Kidney (tissue), 14 donors: Measurements from ENCODE around the gene BAD. TPM values are rescaled to one million over a fixed set of nuclear protein-coding genes. Genes with fewer than 3 reads are reported as not detected.

Experiments used
- DNase-seq, 5 donors: peaks; one replicate each; pipeline ENCODE4 v3.0.0-alpha.2; 2013 to 2020
- FAIRE-seq: peaks from 2 replicates; lab custom pipeline; 2012; peaks lifted over from hg19 to GRCh38; lab: Jason Lieb, UNC
- H3K27ac ChIP-seq, 2 donors: one replicate each; pipeline ENCODE4 v1.7.0; 2013; ENCODE audit warnings: low read depth in 2 of 2, low read length in 2 of 2, inconsistent platforms in 1 of 2
- H3K27me3 ChIP-seq: one replicate; pipeline ENCODE4 v1.7.1; 2013; ENCODE audit warnings: low read length, inconsistent platforms; ENCODE audit not compliant: control insufficient read depth, insufficient read depth
- H3K36me3 ChIP-seq, 3 donors: one replicate each; pipeline versions ENCODE4 v1.7.0 to v1.7.1; 2013; ENCODE audit warnings: low read length in 3 of 3, control low read depth in 1 of 3, inconsistent platforms in 1 of 3; ENCODE audit not compliant: insufficient read depth in 3 of 3, control insufficient read depth in 2 of 3
- H3K4me1 ChIP-seq, 3 donors: one replicate each; pipeline versions ENCODE4 v1.7.0 to v1.7.1; 2013; ENCODE audit warnings: low read length in 3 of 3, inconsistent platforms in 1 of 3, low read depth in 1 of 3; ENCODE audit not compliant: control insufficient read depth in 2 of 3, insufficient read depth in 2 of 3
- H3K4me3 ChIP-seq, 3 donors: one replicate each; pipeline versions ENCODE4 v1.7.0 to v1.8.1; 2013; ENCODE audit warnings: low read length in 3 of 3, control low read depth in 1 of 3, inconsistent platforms in 1 of 3
- H3K9ac ChIP-seq, 3 donors: one replicate each; pipeline versions ENCODE4 v1.7.0 to v1.7.1; 2013; ENCODE audit warnings: low read length in 3 of 3, control low read depth in 1 of 3, inconsistent platforms in 1 of 3
- H3K9me3 ChIP-seq, 3 donors: one replicate each; pipeline versions ENCODE4 v1.7.0 to v1.7.1; 2013; ENCODE audit warnings: low read length in 3 of 3, control low read depth in 1 of 3, inconsistent platforms in 1 of 3; ENCODE audit not compliant: control insufficient read depth in 2 of 3, insufficient read depth in 1 of 3
- intact Hi-C: fragments of 100-400 bp; cut with DNase I; formaldehyde crosslinking; loops from one replicate; pipeline ENCODE4 v1.11.1; 2022
- polyA plus RNA-seq: library from polyadenylated mRNA; stranded (reverse); fragments of 350-450 nt; fragmentation: Illumina TruSeq; extraction: RNeasy Lipid Tissue Mini Kit (QIAGEN cat#74804); gene quantifications from one replicate; pipeline ENCODE4 v1.2.3, GENCODE V29; 2014; ENCODE audit warnings: low read depth, low replicate concordance; ENCODE audit not compliant: insufficient read depth
- total RNA-seq: library from RNA; stranded (reverse); fragmentation: NEBNext Ultra II Directional; extraction: Animal tissue kit (Norgen Biotek cat#: 25700); gene quantifications from one replicate; pipeline ENCODE4 v1.2.1, GENCODE V29; 2021
- TF ChIP-seq, protein P1 (sequence below): IDR thresholded peaks from 3 replicates; pipeline ENCODE4 v1.5.1; 2012; ENCODE audit warnings: mild to moderate bottlenecking, moderate library complexity, borderline replicate concordance; ENCODE audit not compliant: insufficient read depth; ENCODE audit errors: extremely low read depth
- donor health status: control.
- donor health status: control.
- donor health status: control.
- donor health status: control.
- donor health status: control.
- donor health status: DM: yes; HTN: yes; CAD: no.
- donor health status: Normal renal cell carcinoma (clear cell type).

BAD gene
- total and polyA plus RNA-seq, 2 donors from 2014 or later = 59.8 to 157 TPM

DNA sequence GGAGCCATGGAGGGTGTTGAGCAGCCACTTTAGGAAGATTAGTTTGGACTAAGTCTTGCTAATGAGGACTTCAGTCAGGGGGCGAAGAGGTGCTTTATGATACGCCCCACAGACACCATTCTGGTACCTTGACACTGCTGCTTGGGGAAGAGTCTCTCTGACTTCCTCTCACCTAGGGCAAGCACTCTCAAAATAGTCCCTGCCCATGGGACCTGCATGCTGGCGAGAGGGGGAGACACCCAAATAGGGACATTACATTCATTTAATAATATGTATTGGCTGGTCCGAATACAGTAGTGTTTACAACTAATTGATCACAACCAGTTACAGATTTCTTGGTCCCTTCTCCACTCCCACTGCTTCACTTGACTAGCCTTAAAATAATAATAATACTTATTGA, 11.3 kb upstream of the BAD start:
- intact Hi-C loops = no loop called here
- FAIRE-seq (no peak), DNase-seq (no peak)
- no peak overlapping the region for H3K27ac ChIP-seq
- H3K9me3 ChIP-seq = no peaks in the 10 kb centered on the region
- TF ChIP-seq, protein P1, sequence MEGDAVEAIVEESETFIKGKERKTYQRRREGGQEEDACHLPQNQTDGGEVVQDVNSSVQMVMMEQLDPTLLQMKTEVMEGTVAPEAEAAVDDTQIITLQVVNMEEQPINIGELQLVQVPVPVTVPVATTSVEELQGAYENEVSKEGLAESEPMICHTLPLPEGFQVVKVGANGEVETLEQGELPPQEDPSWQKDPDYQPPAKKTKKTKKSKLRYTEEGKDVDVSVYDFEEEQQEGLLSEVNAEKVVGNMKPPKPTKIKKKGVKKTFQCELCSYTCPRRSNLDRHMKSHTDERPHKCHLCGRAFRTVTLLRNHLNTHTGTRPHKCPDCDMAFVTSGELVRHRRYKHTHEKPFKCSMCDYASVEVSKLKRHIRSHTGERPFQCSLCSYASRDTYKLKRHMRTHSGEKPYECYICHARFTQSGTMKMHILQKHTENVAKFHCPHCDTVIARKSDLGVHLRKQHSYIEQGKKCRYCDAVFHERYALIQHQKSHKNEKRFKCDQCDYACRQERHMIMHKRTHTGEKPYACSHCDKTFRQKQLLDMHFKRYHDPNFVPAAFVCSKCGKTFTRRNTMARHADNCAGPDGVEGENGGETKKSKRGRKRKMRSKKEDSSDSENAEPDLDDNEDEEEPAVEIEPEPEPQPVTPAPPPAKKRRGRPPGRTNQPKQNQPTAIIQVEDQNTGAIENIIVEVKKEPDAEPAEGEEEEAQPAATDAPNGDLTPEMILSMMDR = no peak
- H3K4me3 ChIP-seq = no peak overlapping the region
- H3K9ac ChIP-seq = no peak overlapping the region
- H3K36me3 ChIP-seq = no peaks in the 10 kb centered on the region
- H3K4me1 ChIP-seq = peaks cover 0 to 20% (median 0%) of the 10 kb centered on the region in 3 donors
- peaks cover 45% of the 10 kb centered on the region for H3K27me3 ChIP-seq

DNA sequence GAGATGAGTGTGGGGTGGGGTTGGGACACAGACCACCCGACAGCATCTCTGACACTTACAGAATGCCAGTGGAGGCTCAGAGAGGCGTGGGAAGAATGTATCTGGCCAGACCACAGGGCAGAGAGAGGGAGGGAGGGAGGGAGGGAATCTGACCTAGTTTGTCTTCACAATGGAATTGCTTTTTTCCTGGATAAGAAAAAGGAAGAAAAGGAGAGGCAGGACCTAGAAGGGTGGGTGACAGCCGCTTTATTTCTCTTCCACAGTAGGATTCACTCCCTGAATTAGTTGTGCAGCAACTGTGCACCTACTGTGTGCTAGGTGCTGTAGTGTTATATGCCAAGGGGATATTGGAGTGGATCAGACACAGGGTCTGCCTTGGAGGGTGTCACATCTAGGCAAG, 10.3 kb upstream of the BAD start:
- DNase-seq (no peak), FAIRE-seq (no peak)
- Histone ChIP-seq H3K4me3 (no peak overlapping the region), H3K9me3 (no peaks in the 10 kb centered on the region), H3K4me1 (peaks cover 0 to 11% (median 0%) of the 10 kb centered on the region in 3 donors), H3K27ac (no peak overlapping the region), H3K9ac (no peak overlapping the region), H3K27me3 (peaks cover 47% of the 10 kb centered on the region), H3K36me3 (no peaks in the 10 kb centered on the region)
- intact Hi-C loops = no loop called here
- TF ChIP-seq, protein P1 = no peak

DNA sequence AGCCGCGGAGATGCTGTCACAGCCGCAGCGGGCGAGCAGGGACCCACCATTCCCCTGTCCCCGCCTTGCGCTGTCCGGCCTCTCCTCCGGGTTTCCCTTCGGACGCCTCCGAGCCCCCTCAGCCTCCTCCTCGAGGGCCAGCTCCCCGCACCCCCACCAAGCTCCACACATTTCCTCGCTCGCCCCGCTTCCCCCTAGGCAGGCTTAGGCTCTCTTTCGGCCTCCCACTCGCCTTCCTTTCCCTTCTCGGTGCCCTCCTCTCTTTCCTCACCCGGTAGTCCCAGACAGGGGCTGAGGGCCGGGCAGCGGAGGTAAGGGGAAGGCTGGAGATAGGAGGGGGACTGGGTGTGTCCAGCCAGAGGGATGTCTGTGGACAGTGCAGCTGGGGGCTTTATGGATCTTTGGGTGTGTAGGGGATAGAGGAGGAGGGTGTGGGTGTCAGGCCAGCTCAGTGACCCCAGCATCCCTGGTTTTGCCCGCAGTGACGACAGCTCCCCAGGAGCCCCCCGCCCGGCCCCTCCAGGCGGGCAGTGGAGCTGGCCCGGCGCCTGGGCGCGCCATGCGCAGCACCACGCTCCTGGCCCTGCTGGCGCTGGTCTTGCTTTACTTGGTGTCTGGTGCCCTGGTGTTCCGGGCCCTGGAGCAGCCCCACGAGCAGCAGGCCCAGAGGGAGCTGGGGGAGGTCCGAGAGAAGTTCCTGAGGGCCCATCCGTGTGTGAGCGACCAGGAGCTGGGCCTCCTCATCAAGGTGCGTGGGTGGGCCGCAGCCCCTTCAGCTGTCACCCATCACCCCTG, 8.2 kb upstream of the BAD start:
- peaks cover 0 to 3% (median 0%) of the 10 kb centered on the region in 3 donors for H3K4me1 ChIP-seq
- intact Hi-C loops = no loop called here
- TF ChIP-seq, protein P1 = no peak
- H3K4me3 ChIP-seq = no peak overlapping the region
- no peaks in the 10 kb centered on the region for H3K9me3 ChIP-seq
- H3K9ac ChIP-seq = no peak overlapping the region
- H3K27ac ChIP-seq = no peak overlapping the region
- no peak for DNase-seq
- H3K36me3 ChIP-seq = no peaks in the 10 kb centered on the region
- FAIRE-seq = no peak
- peaks cover 39% of the 10 kb centered on the region for H3K27me3 ChIP-seq
